HL-60/S4 treated with phorbol 12-myristate 13-acetate at 8.2 ng/mL for 4 days and 3 days (cell line): Measurements from ENCODE around the gene RPS16.

Experiments
- in situ Hi-C: fragments of 300-500 bp; cut with MboI; formaldehyde crosslinking; loops from 2 replicates; pipeline ENCODE4 v1.15.0; 2022; ENCODE audit warnings: low sequenced_read_pairs

RPS16 gene

DNA sequence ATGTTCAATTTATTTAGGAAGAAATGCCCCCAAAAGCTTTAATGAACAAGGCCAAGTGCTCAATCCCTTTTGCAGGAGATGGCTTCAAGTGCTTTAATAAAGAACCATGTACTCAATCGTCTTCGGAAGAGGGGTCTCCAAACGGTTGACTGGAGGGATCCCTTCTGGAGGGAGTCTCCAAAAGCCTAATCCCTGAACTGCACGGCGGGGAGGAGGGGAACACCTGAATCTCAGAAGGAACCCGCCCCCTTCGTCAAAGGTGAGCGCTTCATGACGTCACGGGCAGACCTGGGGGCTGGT, 45.3 kb downstream of the RPS16 start:
- in situ Hi-C loops = no loop called here

- in situ Hi-C loops = no loop called here
These were observed 45.9 kb downstream of the RPS16 start for GRCh38 chr19:39389631-39390414.

- in situ Hi-C loops = no loop called here
These were observed 47.1 kb downstream of the RPS16 start for GRCh38 chr19:39388657-39389056.

GRCh38 chr19:39386557-39386956, 49.2 kb downstream of the RPS16 start:
- in situ Hi-C loops = no loop called here

DNA sequence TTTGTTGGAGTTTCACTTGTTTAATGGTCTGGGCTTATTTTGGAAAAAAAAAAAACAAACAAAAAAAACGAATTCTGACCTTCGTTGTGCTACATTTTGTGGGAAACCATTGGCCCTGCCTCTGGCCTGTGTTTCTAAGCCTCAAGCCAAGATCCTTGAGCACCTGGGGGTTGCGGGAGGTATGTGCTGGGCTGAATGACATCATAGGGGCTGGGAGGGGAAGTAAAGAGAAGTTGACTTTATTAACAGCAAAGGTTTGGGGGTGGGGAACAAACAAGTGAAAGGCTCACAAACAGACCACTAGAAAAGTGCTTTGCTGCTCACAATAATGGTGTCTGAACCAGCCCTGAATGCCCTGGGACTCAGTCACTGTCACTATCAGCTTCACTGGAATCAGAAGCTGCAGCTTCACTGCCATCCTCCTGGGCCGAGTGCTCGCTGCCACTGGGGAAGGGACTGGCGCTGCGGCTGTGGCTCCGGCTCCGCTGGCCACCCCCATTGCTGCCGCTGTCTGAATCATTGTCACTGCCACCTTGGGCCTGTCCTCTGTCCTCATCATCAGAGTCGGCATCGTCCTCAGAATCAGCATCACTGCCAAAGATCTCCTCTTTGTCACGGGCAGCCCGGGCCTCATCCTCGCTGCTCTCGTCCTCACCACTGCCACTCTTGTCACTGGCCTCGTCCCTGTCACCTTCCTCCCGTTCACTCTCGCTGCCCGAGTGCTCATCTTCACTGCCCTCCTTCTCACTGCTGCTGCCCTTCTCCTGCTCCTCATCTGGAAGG, 49.9 kb downstream of the RPS16 start:
- in situ Hi-C loops = no loop called here

GRCh38 chr19:39384839-39385568, 50.7 kb downstream of the RPS16 start:
- in situ Hi-C loops = no loop called here
